HG03139 (cell line): ENCODE results near the gene ABCA7.
A peak's percentile ranks its signal among the peaks of the same experiment; 100 is the strongest.

ENCODE experiments used
- ATAC-seq: cut with Tn5 transposase; IDR thresholded peaks from one replicate; pipeline ENCODE4 v1.9.1; 2021; ENCODE audit not compliant: unreplicated experiment

Gene ABCA7

GRCh38 chr19:1040476-1041271, 767 bp downstream of the ABCA7 start:
- peak; percentile 40 for ATAC-seq

- no peak for ATAC-seq
Observed at GRCh38 chr19:1041272-1041834, 1.4 kb downstream of the ABCA7 start.

GRCh38 chr19:1041835-1042685, 2.2 kb downstream of the ABCA7 start:
- no peak for ATAC-seq

GRCh38 chr19:1042689-1043511, 3.0 kb downstream of the ABCA7 start:
- no peak for ATAC-seq

- ATAC-seq, result no peak
Observed at GRCh38 chr19:1045247-1045603, 5.3 kb downstream of the ABCA7 start.

- ATAC-seq, result no peak
Observed at GRCh38 chr19:1046117-1046626, 6.3 kb downstream of the ABCA7 start.

- no peak for ATAC-seq
Observed at GRCh38 chr19:1046836-1047695, 7.2 kb downstream of the ABCA7 start.

- no peak for ATAC-seq
Observed at GRCh38 chr19:1047696-1048147, 7.8 kb downstream of the ABCA7 start.

- ATAC-seq, result no peak
Observed at GRCh38 chr19:1049106-1049505, 9.2 kb downstream of the ABCA7 start.

GRCh38 chr19:1049800-1050199, 9.9 kb downstream of the ABCA7 start:
- ATAC-seq, result no peak

- no peak for ATAC-seq
Observed at GRCh38 chr19:1050989-1051788, 11.3 kb downstream of the ABCA7 start.

- ATAC-seq, result no peak
Observed at GRCh38 chr19:1051791-1052190, 11.9 kb downstream of the ABCA7 start.

- no peak for ATAC-seq
Observed at GRCh38 chr19:1052349-1052975, 12.6 kb downstream of the ABCA7 start.

GRCh38 chr19:1053176-1054101, 13.5 kb downstream of the ABCA7 start:
- no peak for ATAC-seq

- ATAC-seq, result no peak
Observed at GRCh38 chr19:1054102-1055027, 14.5 kb downstream of the ABCA7 start.

- no peak for ATAC-seq
Observed at GRCh38 chr19:1055028-1055425, 15.1 kb downstream of the ABCA7 start.
